ENCODE measurements around the gene ZFAND2B. TPM values are rescaled to one million over a fixed set of nuclear protein-coding genes. Genes with fewer than 3 reads are reported as not detected.
A peak's percentile ranks its signal among the peaks of the same experiment; 100 is the strongest.

ZFAND2B gene
- total RNA-seq, 1 donor from 2014 or later: 29.8 TPM

DNA sequence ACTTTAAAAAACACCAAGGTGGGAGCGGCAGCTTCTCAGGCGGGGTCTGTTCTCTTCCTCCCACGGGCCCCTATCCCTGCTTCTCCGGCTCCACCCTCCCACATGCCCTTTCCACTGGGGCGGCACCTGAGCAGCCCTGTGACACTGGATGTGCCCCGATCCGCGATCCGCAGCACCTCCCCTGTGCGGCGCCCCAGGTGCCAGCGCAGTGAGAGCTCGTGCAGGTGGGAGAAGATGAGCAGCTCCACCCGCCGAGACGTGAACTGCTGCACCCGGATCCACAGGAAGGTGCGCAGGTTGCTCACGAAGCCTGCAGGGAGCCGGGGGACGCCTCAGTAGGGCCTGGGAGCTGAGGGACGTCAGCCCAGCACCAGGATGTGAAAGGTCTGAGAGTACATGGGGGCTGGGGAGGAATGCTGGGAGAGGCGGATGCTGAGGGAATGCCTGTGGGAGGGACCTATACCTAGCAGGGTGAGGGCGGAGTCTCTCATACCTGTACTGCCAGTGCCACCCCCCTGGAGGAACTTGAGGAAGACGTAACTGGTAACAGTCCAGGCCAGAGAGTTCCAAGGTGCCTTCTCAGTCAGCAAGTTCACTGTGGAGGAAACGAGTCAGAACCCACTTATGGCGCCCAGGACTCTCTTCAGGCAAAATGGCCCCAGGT, 9.4 kb downstream of the ZFAND2B start:
- Mint-ChIP-seq H3K4me3 (ENCODE audit: unreplicated experiment) (no peak overlapping the region), H3K27me3 (ENCODE audit: low read depth) (no peaks in the 10 kb centered on the region), H3K4me1 (ENCODE audit: low read depth) (peaks cover 28% of the 10 kb centered on the region), H3K9me3 (ENCODE audit: low read depth) (no peaks in the 10 kb centered on the region), H3K27ac (ENCODE audit: unreplicated experiment) (no peak overlapping the region), H3K36me3 (ENCODE audit: low read depth) (peaks cover 12% of the 10 kb centered on the region)
- DNase-seq (ENCODE audit: low spot score): no peak
- TF ChIP-seq, protein P1, sequence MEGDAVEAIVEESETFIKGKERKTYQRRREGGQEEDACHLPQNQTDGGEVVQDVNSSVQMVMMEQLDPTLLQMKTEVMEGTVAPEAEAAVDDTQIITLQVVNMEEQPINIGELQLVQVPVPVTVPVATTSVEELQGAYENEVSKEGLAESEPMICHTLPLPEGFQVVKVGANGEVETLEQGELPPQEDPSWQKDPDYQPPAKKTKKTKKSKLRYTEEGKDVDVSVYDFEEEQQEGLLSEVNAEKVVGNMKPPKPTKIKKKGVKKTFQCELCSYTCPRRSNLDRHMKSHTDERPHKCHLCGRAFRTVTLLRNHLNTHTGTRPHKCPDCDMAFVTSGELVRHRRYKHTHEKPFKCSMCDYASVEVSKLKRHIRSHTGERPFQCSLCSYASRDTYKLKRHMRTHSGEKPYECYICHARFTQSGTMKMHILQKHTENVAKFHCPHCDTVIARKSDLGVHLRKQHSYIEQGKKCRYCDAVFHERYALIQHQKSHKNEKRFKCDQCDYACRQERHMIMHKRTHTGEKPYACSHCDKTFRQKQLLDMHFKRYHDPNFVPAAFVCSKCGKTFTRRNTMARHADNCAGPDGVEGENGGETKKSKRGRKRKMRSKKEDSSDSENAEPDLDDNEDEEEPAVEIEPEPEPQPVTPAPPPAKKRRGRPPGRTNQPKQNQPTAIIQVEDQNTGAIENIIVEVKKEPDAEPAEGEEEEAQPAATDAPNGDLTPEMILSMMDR (IDR thresholded peaks at IDR 0.05): no peak

DNA sequence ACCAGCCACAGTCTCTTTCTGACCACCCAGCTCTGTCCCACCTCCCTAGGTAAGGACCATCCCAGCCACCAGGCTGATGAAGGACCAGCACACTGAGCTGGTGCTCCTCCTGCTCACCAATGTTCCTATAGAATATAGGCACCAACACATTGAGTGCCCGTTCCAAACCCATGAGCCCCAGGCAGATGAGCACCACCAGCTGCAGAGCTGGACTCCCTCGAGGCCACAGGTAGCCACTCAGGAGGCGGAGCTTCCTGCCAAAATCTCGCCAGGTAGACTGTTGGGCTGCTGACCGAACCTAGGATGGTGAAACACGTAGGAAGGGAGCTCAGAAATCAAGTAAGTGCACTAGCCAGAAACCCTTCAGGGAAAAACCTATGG, 9.9 kb downstream of the ZFAND2B start:
- Mint-ChIP-seq H3K4me3 (ENCODE audit: unreplicated experiment) (peak overlapping the region; percentile 25), H3K36me3 (ENCODE audit: low read depth) (peaks cover 14% of the 10 kb centered on the region), H3K27ac (ENCODE audit: unreplicated experiment) (peak overlapping the region; percentile 12), H3K9me3 (ENCODE audit: low read depth) (no peaks in the 10 kb centered on the region), H3K4me1 (ENCODE audit: low read depth) (peaks cover 28% of the 10 kb centered on the region), H3K27me3 (ENCODE audit: low read depth) (no peaks in the 10 kb centered on the region)
- no peak for DNase-seq (ENCODE audit: low spot score)
- TF ChIP-seq, protein P1 (IDR thresholded peaks at IDR 0.05): no peak

DNA sequence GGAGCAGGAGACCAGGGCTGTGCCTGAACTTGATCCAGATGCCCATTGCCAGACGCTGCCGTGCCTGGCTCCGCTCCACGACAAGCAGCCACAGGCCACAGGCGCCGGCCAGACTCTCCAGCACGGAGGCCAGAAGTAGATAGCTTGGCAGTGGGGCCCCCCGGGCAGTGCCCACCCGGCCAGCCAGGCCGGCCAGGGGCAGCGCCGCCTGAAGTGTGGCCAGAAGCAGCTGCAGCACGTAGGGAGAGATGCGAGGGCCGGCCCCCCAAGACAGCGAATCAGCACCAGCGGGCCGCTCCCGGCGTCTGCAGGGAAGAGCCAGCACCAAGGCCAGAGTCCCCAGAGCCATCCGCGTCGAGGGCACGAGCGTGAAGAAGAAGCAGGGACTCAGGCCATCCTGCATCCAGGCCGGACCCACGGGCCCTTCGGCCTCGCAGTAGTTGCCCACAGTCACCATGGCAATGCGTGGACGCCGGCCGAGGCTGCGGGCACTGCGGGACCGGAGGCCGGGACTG, 11.7 kb downstream of the ZFAND2B start:
- H3K4me1 Mint-ChIP-seq (ENCODE audit: low read depth): peaks cover 28% of the 10 kb centered on the region
- no peaks in the 10 kb centered on the region for H3K9me3 Mint-ChIP-seq (ENCODE audit: low read depth)

DNA sequence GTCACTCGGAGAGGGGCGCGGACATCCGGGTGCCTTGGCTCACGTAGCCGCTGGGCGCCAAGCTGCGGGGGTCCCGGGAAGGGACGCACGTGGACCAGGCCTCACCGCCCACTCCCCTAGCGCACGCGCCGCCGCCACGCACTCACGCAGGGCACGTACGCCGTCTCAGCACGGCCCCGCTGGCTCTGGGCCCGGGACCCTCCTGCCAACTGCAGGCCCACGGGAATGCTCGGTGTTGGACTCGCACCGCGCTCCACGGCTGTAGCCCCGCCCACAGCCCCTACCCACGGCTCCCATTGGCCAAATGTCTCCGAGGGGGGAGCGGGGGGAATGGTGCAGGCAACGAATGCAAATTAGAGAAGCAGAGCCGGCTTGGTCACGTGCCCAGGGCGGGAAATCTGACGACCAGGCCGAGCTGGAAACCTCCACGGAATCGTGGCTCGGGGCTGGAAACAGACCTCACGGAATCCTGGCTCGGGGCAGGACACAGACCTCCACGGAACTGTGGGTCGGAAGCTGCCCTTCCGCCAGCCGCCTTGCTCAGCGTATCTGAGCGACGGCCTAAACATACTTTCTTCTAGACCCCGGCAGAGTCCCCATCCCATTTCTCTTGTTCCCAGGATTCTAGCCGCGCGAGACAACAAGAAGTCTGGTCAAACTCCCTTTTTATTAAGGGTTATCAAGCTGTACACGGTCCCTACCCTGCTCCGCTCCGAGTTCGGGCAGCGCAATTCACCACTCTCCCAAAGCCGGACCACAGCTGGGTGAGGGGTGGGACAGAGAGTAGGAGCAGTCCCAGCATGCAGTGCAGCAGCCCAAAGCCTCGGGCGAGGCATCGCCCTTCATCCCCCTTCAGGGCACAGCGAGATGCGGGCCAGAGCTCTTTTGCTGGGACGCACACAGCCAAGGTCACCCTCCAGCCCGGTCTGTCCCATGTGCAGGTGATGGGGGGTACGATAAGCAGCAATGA, 12.4 kb downstream of the ZFAND2B start, which contains the start of gene ABCB6:
Gene ABCB6, minus strand, starts transcription at position 227 of the 970 bp plus-strand sequence. CDS start 285 bp downstream, outside the sequence.
- H3K4me1 Mint-ChIP-seq (ENCODE audit: low read depth): peaks cover 28% of the 10 kb centered on the region
- DNase-seq (ENCODE audit: low spot score): peak; percentile 97
- H3K27ac Mint-ChIP-seq (ENCODE audit: unreplicated experiment): peak within 1 kb of the TSS; percentile 99
- peaks cover 18% of the 10 kb centered on the region for H3K36me3 Mint-ChIP-seq (ENCODE audit: low read depth)
- H3K9me3 Mint-ChIP-seq (ENCODE audit: low read depth): no peaks in the 10 kb centered on the region
- H3K4me3 Mint-ChIP-seq (ENCODE audit: unreplicated experiment): peak within 1 kb of the TSS; percentile 84
- no peaks in the 10 kb centered on the region for H3K27me3 Mint-ChIP-seq (ENCODE audit: low read depth)
- TF ChIP-seq, protein P1 (IDR thresholded peaks at IDR 0.05): no peak

More for the DNA sequence above, 11.7 kb downstream of the ZFAND2B start:
- H3K27ac Mint-ChIP-seq (ENCODE audit: unreplicated experiment): peak overlapping the region; percentile 99
- peaks cover 19% of the 10 kb centered on the region for H3K36me3 Mint-ChIP-seq (ENCODE audit: low read depth)
- DNase-seq (ENCODE audit: low spot score): no peak
- TF ChIP-seq, protein P1 (IDR thresholded peaks at IDR 0.05): peak; percentile 46
- peak overlapping the region; percentile 84 for H3K4me3 Mint-ChIP-seq (ENCODE audit: unreplicated experiment)
- no peaks in the 10 kb centered on the region for H3K27me3 Mint-ChIP-seq (ENCODE audit: low read depth)

Measured in chondrocyte (in vitro differentiated cells).